GM11168 (cell line): ENCODE measurements around the gene TMEM252.

Experiments
- in situ Hi-C: fragments of 300-500 bp; cut with MboI; formaldehyde crosslinking; loops from one replicate; pipeline ENCODE4 v1.12.0; 2022; ENCODE audit warnings: low sequenced_read_pairs; ENCODE audit not compliant: unreplicated experiment

TMEM252 gene

GRCh38 chr9:68505681-68506409 is 34.8 kb downstream of the TMEM252 start:
- in situ Hi-C loops, result no loop called here

GRCh38 chr9:68502279-68502678 is 38.4 kb downstream of the TMEM252 start:
- in situ Hi-C loops, result no loop called here

GRCh38 chr9:68500457-68501381 is 40.0 kb downstream of the TMEM252 start:
- in situ Hi-C loops, result no loop called here

- in situ Hi-C loops, result no loop called here
Observed at GRCh38 chr9:68498816-68499215, 41.9 kb downstream of the TMEM252 start.

- in situ Hi-C loops, result no loop called here
Observed at GRCh38 chr9:68497629-68498028, 43.1 kb downstream of the TMEM252 start.

- in situ Hi-C loops, result no loop called here
Observed at GRCh38 chr9:68496356-68496755, 44.3 kb downstream of the TMEM252 start.

GRCh38 chr9:68495247-68495646 is 45.4 kb downstream of the TMEM252 start:
- in situ Hi-C loops, result no loop called here

GRCh38 chr9:68493958-68494577 is 46.6 kb downstream of the TMEM252 start:
- in situ Hi-C loops, result no loop called here

- in situ Hi-C loops, result no loop called here
Observed at GRCh38 chr9:68493541-68493940, 47.1 kb downstream of the TMEM252 start.

GRCh38 chr9:68492806-68493205 is 47.9 kb downstream of the TMEM252 start:
- in situ Hi-C loops, result no loop called here

GRCh38 chr9:68489646-68490045 is 51.0 kb downstream of the TMEM252 start:
- in situ Hi-C loops, result no loop called here

- in situ Hi-C loops, result no loop called here
Observed at GRCh38 chr9:68488126-68488525, 52.6 kb downstream of the TMEM252 start.
